Fibroblast of lung (primary cell): ENCODE results near the gene HSPA2.
"Not testable (repeated sequence)": the region's sequence is repeated elsewhere in the genome, so short reads cannot be mapped to it uniquely, and the experiment has no call there.

ENCODE experiments used
- EZH2 ChIP-seq: IDR thresholded peaks from 2 replicates; pipeline ENCODE4 v1.5.1; 2012; ENCODE audit warnings: low read length, control low read depth, mild to moderate bottlenecking; ENCODE audit errors: missing control alignments
- TF ChIP-seq, protein P1 (sequence below), 2 donors: IDR thresholded peaks in 1 of 2; conservative IDR thresholded peaks in 1 of 2; 1 replicate in 1 of 2; 2 replicates in 1 of 2; pipeline ENCODE4 v1.5.1; 2011 to 2012; ENCODE audit warnings: low read length in 2 of 2, control low read depth in 1 of 2, inconsistent platforms in 1 of 2, low read depth in 1 of 2, mild to moderate bottlenecking in 1 of 2

- TF ChIP-seq, protein P1, sequence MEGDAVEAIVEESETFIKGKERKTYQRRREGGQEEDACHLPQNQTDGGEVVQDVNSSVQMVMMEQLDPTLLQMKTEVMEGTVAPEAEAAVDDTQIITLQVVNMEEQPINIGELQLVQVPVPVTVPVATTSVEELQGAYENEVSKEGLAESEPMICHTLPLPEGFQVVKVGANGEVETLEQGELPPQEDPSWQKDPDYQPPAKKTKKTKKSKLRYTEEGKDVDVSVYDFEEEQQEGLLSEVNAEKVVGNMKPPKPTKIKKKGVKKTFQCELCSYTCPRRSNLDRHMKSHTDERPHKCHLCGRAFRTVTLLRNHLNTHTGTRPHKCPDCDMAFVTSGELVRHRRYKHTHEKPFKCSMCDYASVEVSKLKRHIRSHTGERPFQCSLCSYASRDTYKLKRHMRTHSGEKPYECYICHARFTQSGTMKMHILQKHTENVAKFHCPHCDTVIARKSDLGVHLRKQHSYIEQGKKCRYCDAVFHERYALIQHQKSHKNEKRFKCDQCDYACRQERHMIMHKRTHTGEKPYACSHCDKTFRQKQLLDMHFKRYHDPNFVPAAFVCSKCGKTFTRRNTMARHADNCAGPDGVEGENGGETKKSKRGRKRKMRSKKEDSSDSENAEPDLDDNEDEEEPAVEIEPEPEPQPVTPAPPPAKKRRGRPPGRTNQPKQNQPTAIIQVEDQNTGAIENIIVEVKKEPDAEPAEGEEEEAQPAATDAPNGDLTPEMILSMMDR (conservative IDR thresholded peaks at IDR 0.05 in 1 of 2, IDR thresholded peaks at IDR 0.05 in 1 of 2; ENCODE audit: low read depth in 1 of 2, low read length in 2 of 2), result not testable (repeated sequence)
- not testable (repeated sequence) for TF ChIP-seq EZH2
Measured at GRCh38 chr14:64517667-64518066, 22.9 kb upstream of the HSPA2 start.
